PC-9 (cell line): ENCODE measurements around the gene C4BPA. TPM values are rescaled to one million over a fixed set of nuclear protein-coding genes. Genes with fewer than 3 reads are reported as not detected.

Experiments used
- BruUV-seq: library from RNA; stranded (reverse); fragments of 400-500 nt; replicated peaks from 2 replicates; lab custom pipeline; 2021; lab: Mats Ljungman, UMichigan
- CTCF ChIA-PET: fragments of 300-600 bp; sonication (Branson Sonifier 250); formaldehyde crosslinking; loops from one replicate; lab custom pipeline; 2022; ENCODE audit warnings: antibody characterized with exemption; lab: Charles Lee
- POLR2A ChIA-PET: fragments of 300-600 bp; sonication (Branson Sonifier 250); formaldehyde crosslinking; loops from one replicate; lab custom pipeline; 2022; ENCODE audit warnings: antibody characterized with exemption; ENCODE audit not compliant: unreplicated experiment; lab: Charles Lee
- DNase-seq, 2 experiments: peaks; one replicate each; pipeline versions ENCODE4 v3.0.0 to v3.0.0-alpha.2; 2015 to 2022; ENCODE audit warnings: mixed read lengths in 1 of 2
- H2AFZ ChIP-seq: fragments of 200-600 bp; sonication (generic); 2 replicates; pipeline ENCODE4 v1.8.1; 2017; ENCODE audit warnings: antibody characterized with exemption
- H3F3A ChIP-seq: fragments of 200-600 bp; sonication (generic); 2 replicates; pipeline ENCODE4 v1.8.1; 2017; ENCODE audit warnings: antibody characterized with exemption, mild to moderate bottlenecking, low read depth; ENCODE audit not compliant: insufficient read depth
- H3K27ac ChIP-seq: fragments of 200-600 bp; sonication (generic); 2 replicates; pipeline ENCODE4 v1.6.1; 2016; ENCODE audit warnings: mixed run types
- H3K27me3 ChIP-seq: fragments of 200-600 bp; sonication (generic); 2 replicates; pipeline ENCODE4 v1.6.1; 2016; ENCODE audit warnings: low read depth, mixed run types; ENCODE audit not compliant: insufficient read depth
- H3K36me3 ChIP-seq: fragments of 200-600 bp; sonication (generic); 2 replicates; pipeline ENCODE4 v1.6.1; 2016; ENCODE audit warnings: low read depth, mixed run types
- H3K4me1 ChIP-seq: fragments of 200-600 bp; sonication (generic); replicated peaks from 2 replicates; pipeline ENCODE4 v1.6.1; 2016; ENCODE audit warnings: mixed run types; ENCODE audit not compliant: insufficient read depth
- H3K4me2 ChIP-seq: fragments of 200-600 bp; sonication (generic); 2 replicates; pipeline ENCODE4 v1.6.1; 2017; ENCODE audit warnings: mixed run types
- H3K4me3 ChIP-seq: fragments of 200-600 bp; sonication (generic); 2 replicates; pipeline ENCODE4 v1.6.1; 2016; ENCODE audit warnings: mixed run types
- H3K79me2 ChIP-seq: fragments of 200-600 bp; sonication (generic); 2 replicates; pipeline ENCODE4 v1.6.1; 2017; ENCODE audit warnings: low read depth, mixed run types
- H3K9me2 ChIP-seq: fragments of 200-600 bp; sonication (generic); 2 replicates; pipeline ENCODE4 v1.8.1; 2017; ENCODE audit warnings: mild to moderate bottlenecking; ENCODE audit not compliant: insufficient read depth
- H3K9me3 ChIP-seq: fragments of 200-600 bp; sonication (generic); 2 replicates; pipeline ENCODE4 v1.8.1; 2016; ENCODE audit warnings: low read depth; ENCODE audit not compliant: insufficient read depth
- H4K20me1 ChIP-seq: fragments of 200-600 bp; sonication (generic); 2 replicates; pipeline ENCODE4 v1.8.1; 2017; ENCODE audit not compliant: insufficient read depth
- CTCF ChIP-seq: fragments of 200-600 bp; sonication (generic); conservative IDR thresholded peaks from 2 replicates; pipeline ENCODE4 v1.6.1; 2017; ENCODE audit warnings: mixed run types, antibody characterized with exemption, mild to moderate bottlenecking, moderate library complexity
- EZH2 ChIP-seq: fragments of 200-600 bp; sonication (generic); IDR thresholded peaks from 2 replicates; pipeline ENCODE4 v1.8.0; 2017; ENCODE audit warnings: antibody characterized with exemption, low read depth
- intact Hi-C: fragments of 100-400 bp; cut with micrococcal nuclease; formaldehyde crosslinking; loops from one replicate; pipeline ENCODE4 v1.10.0; 2022; ENCODE audit not compliant: unreplicated experiment
- total RNA-seq: library from RNA; stranded (reverse); gene quantifications from 2 replicates; pipeline ENCODE4 v1.2.3, GENCODE V29; 2021

C4BPA gene
- total RNA-seq, 1 experiment from 2014 or later: not detected

- Histone ChIP-seq H3K4me2 (no peak overlapping the region), H3K9me2 (no peaks in the 10 kb centered on the region), H3F3A (peaks cover 23% of the 10 kb centered on the region), H4K20me1 (no peaks in the 10 kb centered on the region), H3K27ac (no peak overlapping the region), H3K9me3 (no peaks in the 10 kb centered on the region), H3K79me2 (peaks cover 9% of the 10 kb centered on the region), H2AFZ (no peak overlapping the region), H3K27me3 (no peaks in the 10 kb centered on the region), H3K4me3 (no peak overlapping the region), H3K4me1 (peaks cover 6% of the 10 kb centered on the region), H3K36me3 (no peaks in the 10 kb centered on the region; the same call in 1 of the 2 replicates)
- intact Hi-C loops: loop anchor here (10.0 kb wide), 1 partner anchor 422 kb away; the partner anchor contains the start of gene DYRK3
- POLR2A ChIA-PET: no interaction called here
- TF ChIP-seq EZH2 (no peak), CTCF (no peak)
- no peak for DNase-seq
- CTCF ChIA-PET: interaction anchor here (0.6 kb wide), 1 partner anchor 75 kb away, joined by 4 read pairs; no protein-coding TSS in a partner anchor
- no TSS peak for BruUV-seq
These were observed 47.4 kb upstream of the C4BPA start for GRCh38 chr1:207056673-207057072.

GRCh38 chr1:207058252-207058651 is 45.8 kb upstream of the C4BPA start:
- H3K9me2 ChIP-seq: no peaks in the 10 kb centered on the region
- peaks cover 12% of the 10 kb centered on the region; the same call in 1 of the 2 replicates for H3F3A ChIP-seq
- CTCF ChIA-PET: no interaction called here
- POLR2A ChIA-PET: interaction anchor here (1.0 kb wide), 1 partner anchor 554 kb away, joined by 3 read pairs; no protein-coding TSS in a partner anchor
- no peak for TF ChIP-seq CTCF
- TF ChIP-seq EZH2: no peak
- H3K79me2 ChIP-seq: no peaks in the 10 kb centered on the region
- H3K4me2 ChIP-seq: no peak overlapping the region
- no TSS peak for BruUV-seq
- H3K27ac ChIP-seq: no peak overlapping the region
- no peak for DNase-seq
- no peaks in the 10 kb centered on the region for H3K27me3 ChIP-seq
- no peak overlapping the region for H2AFZ ChIP-seq
- no peak overlapping the region for H3K4me3 ChIP-seq
- no peaks in the 10 kb centered on the region for H3K9me3 ChIP-seq
- intact Hi-C loops: loop anchor here (10.0 kb wide), 1 partner anchor 423 kb away; the partner anchor contains the start of gene DYRK3
- H4K20me1 ChIP-seq: no peaks in the 10 kb centered on the region
- peaks cover 12% of the 10 kb centered on the region; the same call in 1 of the 2 replicates for H3K36me3 ChIP-seq
- no peaks in the 10 kb centered on the region for H3K4me1 ChIP-seq

GRCh38 chr1:207058878-207059867 is 44.9 kb upstream of the C4BPA start:
- H3K9me3 ChIP-seq: no peaks in the 10 kb centered on the region
- H3K4me2 ChIP-seq: no peak overlapping the region
- no TSS peak for BruUV-seq
- no peaks in the 10 kb centered on the region for H3K27me3 ChIP-seq
- no peak overlapping the region for H2AFZ ChIP-seq
- no peaks in the 10 kb centered on the region for H4K20me1 ChIP-seq
- H3K27ac ChIP-seq: no peak overlapping the region
- CTCF ChIA-PET: no interaction called here
- intact Hi-C loops: loop anchor here (10.0 kb wide), 1 partner anchor 424 kb away; the partner anchor contains the start of gene DYRK3
- H3F3A ChIP-seq: peaks cover 4% of the 10 kb centered on the region; the same call in 1 of the 2 replicates
- H3K4me1 ChIP-seq: no peaks in the 10 kb centered on the region
- no peak overlapping the region for H3K4me3 ChIP-seq
- H3K36me3 ChIP-seq: peaks cover 12% of the 10 kb centered on the region; the same call in 1 of the 2 replicates
- H3K9me2 ChIP-seq: no peaks in the 10 kb centered on the region
- DNase-seq: no peak
- POLR2A ChIA-PET: no interaction called here
- no peaks in the 10 kb centered on the region for H3K79me2 ChIP-seq
- no peak for TF ChIP-seq CTCF
- TF ChIP-seq EZH2: no peak
